ENCODE data around the gene PAM. TPM values are rescaled to one million over a fixed set of nuclear protein-coding genes. Genes with fewer than 3 reads are reported as not detected.

Gene PAM
- total RNA-seq, 2 donors from 2014 or later = 71.4 to 107 TPM

DNA sequence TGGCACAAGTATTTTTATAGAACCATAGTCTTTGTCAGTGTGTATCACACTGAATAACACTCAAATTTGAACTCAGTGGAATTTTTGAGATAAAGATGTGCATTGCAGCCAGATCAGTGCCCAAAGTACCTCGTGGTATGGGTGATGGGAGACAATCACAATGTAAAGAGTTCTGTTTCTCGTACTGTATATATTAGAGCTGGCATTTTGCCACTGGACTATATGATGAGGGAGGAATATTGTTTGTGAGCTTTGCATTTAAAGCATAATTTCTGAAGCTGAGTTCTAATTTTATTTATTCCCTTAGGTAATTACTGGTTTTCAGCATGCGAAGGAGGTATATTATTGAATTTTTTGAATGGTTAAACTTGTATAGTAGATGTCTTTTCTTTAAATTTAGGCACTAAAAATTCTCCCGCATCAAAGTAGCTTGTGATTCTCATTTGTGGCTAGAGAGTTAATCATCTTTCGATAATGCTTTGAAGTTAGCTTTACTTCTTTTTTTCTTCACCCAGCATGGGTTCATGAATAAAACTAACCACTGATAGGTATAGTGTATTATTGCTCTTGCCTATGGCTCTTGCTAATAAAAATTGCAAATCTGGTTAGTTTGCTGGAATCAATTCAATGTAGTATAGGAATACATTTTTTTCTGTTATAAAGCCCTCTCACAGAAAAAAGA, 43.1 kb downstream of the PAM start:
- intact Hi-C loops (cut with DNase I, micrococcal nuclease) = no loop called here
- no peak for ATAC-seq
- no peak for DNase-seq

DNA sequence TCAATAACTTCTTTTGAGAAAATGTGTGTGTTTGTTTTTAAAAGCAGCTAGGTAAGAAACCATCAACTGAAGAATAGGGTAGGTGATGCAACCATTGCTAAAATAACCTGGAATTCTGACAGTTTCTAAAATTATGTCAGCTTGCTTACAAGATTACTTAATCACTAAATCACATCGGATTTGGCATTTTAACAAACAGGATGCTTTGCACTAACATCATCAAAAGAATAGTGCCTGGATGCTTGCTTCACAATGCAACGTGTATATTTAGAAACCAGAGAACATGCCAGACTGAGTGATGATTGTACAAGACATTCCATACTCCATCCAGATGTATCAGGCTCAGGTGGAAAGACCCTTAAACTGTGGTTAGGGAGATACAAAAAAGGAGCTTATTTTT, 43.9 kb downstream of the PAM start:
- ATAC-seq (no peak), DNase-seq (no peak)
- intact Hi-C loops (cut with DNase I, micrococcal nuclease) = no loop called here

DNA sequence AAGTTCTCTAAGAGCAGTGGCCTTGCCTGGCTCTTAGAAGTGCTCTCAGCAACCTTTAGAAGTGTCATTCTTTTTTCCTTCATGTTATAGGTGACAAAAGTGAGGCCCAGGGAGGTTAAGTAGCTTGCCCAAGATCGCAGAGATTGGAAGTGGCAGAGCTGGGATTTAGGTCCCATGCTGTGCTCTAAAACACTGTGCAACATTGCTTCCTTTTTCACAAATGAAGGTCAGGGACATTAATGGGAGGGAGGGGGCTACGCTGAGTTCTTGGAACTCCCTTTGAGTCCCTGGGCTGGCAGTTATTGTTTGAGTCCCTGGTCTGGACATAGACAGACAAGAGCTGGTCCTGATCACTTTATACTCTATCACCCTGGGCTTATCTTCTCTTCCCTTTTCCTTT, 45.3 kb downstream of the PAM start:
- DNase-seq (no peak), ATAC-seq (no peak)
- intact Hi-C loops (cut with DNase I, micrococcal nuclease) = no loop called here

DNA sequence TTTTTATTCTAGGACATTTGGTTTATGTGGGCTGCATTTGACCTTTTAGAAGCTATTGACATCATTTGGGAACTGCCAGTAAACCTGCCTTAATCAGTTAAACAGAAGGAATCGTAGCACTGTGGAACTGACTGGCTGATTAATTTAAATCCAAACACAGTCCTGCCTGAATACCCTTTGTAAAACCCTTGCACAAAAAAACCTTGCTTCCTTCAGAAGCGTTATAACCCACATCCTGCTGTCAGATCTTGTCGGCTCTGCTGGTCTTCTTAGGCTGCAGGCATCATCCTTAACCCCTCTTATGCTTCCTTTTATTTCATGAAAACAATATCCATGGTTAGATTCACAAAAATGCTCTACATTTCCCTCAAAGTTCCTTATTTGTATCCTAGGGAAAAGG, 46.3 kb downstream of the PAM start:
- intact Hi-C loops (cut with DNase I, micrococcal nuclease) = no loop called here
- no peak for ATAC-seq
- no peak for DNase-seq

DNA sequence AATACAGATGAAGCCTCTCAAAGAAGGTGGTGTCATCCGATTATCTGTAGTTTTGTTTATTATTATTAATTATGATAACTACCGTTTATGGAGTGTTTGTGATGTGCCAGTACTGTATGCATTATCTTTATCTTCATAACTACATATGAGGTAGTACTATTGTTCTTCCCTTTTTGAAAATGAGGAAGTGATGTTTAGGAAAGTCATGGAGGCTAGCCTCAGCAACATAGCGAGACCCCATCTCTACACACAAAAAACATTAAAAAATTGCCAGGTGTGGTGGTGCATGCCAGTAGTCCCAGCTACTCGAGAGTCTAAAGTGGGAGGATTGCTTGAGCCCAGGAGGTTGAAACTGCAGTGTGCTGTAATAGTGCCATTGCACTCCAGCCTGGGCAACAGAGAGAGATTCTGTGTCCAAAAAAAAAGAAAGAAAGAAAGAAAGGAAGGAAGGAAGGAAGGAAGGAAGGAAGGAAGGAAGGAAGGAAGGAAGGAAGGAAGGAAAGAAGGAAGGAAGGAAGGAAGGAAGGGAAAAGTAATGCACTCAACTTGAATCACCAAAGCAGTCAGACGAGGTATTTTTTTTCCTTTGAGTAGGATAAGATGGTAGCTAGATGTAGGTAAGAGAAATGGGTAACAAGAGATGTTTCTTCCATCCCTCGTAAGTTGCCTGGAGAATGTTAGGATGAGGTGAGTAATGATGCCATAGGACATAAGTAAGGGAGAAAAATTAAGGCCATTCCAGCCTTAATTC, 47.8 kb downstream of the PAM start:
- intact Hi-C loops (cut with DNase I, micrococcal nuclease) = no loop called here
- DNase-seq (no peak), ATAC-seq (no peak)

DNA sequence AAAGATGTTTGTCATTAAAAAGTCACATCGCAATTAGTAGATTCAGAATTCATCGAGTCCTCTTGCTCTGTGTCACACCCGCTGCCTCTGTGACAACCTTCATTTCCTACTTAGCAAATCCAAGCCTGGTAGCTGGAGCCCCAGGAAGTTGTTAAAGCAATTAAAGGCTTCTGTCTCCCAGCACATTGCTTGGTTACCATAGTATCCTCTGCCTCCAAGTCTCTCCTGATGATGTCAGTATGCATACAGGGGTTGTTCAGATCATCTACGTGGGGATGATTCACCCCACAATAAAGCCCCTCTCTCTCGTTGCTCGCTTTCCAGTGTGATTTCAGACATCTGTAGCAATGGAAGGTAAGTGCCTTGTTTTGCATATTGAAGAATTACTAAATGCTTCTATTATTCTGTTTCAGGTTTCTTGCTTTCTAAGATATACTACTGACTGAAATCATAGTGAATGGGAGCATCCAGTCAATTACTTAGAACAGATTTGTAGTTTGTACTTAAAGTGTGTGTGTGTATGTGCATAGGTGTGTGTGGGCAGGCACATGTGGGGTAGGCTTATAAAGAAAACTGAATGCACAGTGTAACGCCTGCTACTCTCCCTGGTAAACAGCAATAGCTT, 52.9 kb downstream of the PAM start:
- intact Hi-C loops (cut with DNase I, micrococcal nuclease) = no loop called here
- DNase-seq (peak in 1 of 2 donors; percentile 13), ATAC-seq (peak; percentile 78)

DNA sequence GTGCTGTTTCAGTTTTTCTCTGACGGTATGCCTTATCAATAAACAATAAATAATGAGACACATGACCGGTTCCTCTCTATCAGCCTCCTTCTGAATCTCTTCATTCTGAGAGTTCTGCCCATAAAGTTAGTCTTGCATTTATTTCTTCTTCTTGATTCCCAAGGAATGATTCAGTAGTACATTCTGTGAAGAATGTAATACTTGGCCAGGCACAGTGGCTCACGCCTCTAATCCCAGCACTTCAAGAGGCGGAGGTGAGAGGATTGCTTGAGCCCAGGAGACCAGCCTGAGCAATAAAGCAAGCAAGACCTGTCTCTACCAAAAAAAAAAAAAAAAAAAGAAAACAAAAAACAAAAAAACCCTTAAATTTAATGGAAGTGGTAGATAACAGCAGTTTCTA, 53.9 kb downstream of the PAM start:
- DNase-seq (no peak), ATAC-seq (no peak)
- intact Hi-C loops (cut with DNase I, micrococcal nuclease) = no loop called here

DNA sequence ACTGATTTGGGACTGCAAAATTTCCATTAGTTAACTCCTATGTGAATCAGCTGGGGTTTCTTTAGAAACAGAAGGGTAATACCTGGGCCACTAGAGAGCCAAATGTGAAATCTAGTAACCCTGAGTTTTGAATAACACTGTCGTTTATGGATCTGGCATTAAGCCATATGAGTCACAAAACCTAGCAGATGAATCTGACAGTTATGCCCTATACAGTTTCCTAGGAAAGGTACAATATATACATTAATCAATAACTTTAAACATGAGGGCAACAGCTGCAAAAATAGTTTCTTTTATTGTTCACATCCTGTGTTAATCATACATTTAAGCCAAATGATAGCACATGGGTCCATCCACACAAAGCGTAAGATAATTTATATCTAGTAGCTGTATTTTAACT, 56.9 kb downstream of the PAM start:
- DNase-seq (no peak), ATAC-seq (peak; percentile 89)
- intact Hi-C loops (cut with DNase I, micrococcal nuclease) = no loop called here

DNA sequence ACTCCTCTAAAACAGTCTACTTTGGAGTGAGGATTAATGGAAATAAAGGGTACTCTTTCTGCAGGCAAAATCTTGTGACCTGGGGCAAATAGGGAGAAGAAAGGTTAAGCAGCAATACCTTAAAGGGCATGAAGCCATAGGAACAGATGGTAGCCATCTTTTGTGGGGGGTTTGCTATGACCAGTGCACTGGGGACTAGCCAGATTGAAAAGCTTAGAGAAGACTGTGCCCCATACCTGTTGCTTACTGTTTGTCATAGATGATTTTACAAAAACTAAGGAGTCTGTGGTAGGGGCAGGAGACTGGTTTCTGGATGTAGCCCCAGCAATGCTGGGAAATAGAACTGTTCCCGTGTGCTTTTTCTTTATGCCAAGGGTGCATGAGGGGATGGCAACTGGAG, 58.6 kb downstream of the PAM start:
- no peak for ATAC-seq

DNA sequence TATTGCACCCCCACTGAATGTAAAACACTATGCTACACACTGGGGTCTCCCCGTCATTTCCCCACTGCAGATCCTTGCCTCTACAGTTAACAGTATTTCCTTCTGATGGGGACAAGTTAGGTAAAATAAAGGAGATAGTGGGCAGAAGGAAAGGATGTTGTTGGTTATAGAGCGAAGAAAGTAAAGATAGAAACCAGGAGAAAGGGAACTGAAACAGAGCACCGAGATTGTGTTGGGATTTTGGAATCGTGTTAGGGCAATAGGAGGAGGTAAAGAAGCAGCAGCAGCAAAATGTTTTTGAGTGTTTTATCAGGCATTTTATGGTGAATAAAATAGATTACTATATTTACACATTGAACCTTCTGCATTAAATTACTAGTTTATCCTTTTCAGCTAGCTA, 60.0 kb downstream of the PAM start:
- ATAC-seq = no peak
- intact Hi-C loops (cut with DNase I, micrococcal nuclease) = no loop called here

More for the DNA sequence above, 58.6 kb downstream of the PAM start:
- no peak for DNase-seq
- intact Hi-C loops (cut with DNase I, micrococcal nuclease) = no loop called here

DNA sequence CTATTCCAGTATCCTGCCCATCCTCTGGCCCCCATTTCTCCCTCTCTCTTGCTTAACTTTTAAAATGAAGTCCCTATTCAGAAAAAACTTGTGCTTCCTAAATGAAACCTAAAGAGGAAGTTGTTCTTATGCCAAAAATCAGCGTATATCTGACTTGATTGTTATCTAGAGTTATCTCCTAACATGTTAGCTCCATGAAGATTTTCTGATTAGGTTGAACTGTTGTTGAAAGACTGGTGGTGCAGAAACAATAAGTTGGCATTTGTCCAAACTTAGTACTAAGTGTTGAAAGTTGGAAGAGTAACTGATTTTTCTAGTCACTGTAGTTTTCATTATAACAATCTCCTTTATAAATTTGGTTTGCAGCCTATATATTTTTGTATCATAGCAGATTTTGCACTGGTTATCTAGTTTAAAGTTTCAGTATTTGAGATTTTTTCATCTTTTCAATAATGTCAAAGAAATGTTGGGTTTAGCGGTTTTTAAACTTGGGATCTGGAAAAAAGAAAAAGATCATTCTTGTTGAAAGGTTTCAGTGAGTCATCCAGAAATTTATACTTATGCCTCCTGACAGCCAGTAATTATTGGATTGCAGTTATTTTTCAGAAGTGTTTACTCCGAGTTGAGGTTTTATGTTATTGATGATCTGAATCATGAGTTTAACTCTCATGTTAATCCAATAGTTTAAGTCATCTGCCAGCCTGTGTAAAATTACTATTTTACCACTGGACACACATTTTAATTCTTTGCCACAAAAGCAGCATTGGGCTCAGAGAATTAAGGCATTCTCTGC, 60.6 kb downstream of the PAM start:
- intact Hi-C loops (cut with DNase I, micrococcal nuclease) = no loop called here
- DNase-seq (no peak), ATAC-seq (no peak)

More for the DNA sequence above, 60.0 kb downstream of the PAM start:
- DNase-seq = no peak

DNA sequence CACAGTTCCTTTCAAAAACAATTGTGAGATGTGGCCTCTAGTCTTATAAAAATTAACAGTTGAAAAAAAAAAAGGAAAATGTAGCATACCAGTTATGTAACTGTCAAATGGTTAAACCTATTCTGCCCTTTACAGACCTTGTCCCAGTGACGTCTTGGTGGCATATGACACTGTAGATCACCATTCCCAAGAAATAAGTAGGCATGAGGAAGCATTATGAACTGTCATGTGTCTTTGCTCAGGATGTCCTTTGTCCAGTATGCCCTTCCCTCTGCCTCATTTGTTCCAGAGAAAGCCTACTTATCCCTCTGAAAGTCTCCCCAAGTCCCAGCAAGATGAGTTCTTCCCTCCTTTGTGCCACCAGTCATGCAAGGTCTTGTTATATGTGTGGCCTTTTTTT, 63.2 kb downstream of the PAM start:
- intact Hi-C loops (cut with DNase I, micrococcal nuclease) = no loop called here
- DNase-seq = no peak
- ATAC-seq = no peak

DNA sequence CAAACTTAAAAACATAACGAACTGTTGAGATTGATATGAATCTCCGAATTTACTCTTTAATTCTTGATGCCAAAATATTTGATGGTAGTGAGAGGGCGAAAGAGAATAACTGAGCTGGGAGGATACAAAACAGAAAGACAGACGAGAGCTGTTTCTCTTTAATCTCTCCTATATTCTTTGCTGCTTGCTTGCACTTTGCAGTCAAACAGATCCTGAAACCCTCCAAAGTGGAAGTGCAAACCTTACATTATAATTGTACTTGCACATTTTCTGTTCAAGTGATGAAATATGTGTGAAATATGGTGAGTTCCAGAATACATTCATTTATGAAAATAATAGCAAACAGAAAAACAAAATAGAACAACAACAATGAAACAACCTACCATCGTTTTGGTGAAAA, 63.8 kb downstream of the PAM start:
- ATAC-seq = no peak
- intact Hi-C loops (cut with DNase I, micrococcal nuclease) = no loop called here

DNA sequence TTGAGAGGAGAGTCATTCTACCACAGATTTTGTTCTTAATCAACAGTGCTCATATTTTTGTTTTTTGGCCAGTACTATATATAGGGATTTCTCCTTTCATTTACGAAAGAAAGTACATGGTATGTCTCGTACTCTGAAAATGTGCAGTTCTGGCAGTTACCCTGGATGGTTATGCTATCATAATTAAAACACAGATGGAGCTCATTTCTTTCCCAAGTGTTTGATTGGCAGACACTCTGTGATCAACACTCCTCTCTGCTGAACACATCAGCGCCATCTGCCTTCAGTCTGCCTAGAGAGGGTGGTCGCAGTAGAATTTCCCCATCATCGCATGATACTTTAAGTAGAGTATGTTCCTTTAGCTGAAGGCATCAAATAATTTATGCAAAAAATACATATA, 64.5 kb downstream of the PAM start:
- DNase-seq (no peak), ATAC-seq (no peak)
- intact Hi-C loops (cut with DNase I, micrococcal nuclease) = no loop called here

More for the DNA sequence above, 63.8 kb downstream of the PAM start:
- no peak for DNase-seq

DNA sequence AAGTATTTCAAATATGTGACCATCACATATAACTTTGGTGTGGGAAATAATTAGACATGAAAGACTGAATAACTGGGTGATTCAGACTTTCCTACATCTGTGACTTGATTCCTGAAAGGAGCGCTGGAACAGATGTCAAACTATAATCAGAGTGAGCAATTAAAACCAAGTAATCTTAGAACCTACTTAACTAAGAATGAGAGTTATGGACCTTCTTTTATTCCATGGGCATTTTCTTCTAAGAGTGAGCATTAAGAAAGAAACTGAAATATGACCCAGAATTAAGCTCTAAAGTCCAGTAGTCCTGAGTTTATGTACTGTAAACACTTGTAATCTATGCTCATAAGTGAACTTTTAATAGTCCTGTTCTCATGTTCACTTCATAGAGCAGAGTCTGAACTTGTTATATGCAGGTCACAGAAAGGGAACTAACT, 68.4 kb downstream of the PAM start:
- peak; percentile 52 for ATAC-seq
- intact Hi-C loops (cut with DNase I, micrococcal nuclease) = no loop called here

DNA sequence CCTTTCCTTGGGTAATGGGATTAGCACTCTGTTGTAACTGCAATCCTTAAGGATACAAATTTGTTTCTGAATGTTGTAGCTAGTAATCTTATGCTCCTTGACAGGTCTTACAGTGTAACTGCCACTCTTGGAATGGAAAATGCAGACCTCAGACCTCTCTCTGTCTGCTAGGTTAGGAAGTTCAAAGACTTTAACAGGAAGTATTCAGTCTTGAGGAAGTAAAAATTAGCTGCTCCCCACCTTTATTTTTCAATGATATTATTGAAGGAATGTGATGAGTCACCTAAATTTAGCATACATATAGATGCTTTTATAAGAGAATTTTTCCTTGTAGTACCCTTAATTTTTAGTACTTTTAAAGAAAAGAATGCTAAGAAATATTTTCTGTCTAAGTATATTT, 71.5 kb downstream of the PAM start:
- ATAC-seq (no peak), DNase-seq (no peak)
- intact Hi-C loops (cut with DNase I, micrococcal nuclease) = no loop called here

More for the DNA sequence above, 68.4 kb downstream of the PAM start:
- no peak for DNase-seq

DNA sequence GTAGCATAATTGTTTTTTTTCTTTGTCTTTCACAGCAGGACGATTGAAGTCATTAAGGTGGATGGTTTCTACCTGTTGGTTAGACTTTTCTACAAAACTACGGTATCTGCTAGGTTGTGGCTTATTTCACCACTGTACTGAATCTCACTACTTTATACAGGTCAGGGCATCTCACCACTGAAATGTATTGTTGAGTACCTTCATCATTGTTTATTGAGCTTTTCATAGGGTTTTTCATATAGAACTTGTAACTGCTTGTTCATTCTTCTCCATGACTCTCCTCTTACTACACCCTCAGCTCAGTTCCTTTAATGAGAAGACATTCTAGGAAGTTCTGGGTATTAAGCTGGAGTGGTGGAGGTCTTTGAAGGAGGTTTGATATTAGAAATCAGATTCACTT, 75.1 kb downstream of the PAM start:
- ATAC-seq (no peak), DNase-seq (no peak)
- intact Hi-C loops (cut with DNase I, micrococcal nuclease) = no loop called here

DNA sequence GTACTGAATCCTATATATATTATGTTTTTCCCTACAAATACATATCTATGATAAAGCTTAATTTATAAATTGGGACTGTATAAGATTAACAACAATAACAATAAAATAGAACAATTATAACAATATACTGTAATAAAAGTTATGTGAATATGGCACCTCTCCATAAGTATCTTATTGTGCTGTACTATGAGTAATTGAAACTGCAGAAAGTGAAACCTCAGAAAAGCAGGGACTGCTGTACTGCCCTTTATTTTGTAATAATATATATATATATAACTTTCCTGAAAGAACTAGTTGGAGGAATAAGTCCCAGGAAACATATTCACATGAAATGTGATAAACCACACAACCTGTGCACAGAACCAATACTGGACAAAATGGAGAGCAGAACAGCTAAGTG, 77.3 kb downstream of the PAM start:
- no peak for DNase-seq
- ATAC-seq = peak; percentile 46
- intact Hi-C loops (cut with DNase I, micrococcal nuclease) = no loop called here

DNA sequence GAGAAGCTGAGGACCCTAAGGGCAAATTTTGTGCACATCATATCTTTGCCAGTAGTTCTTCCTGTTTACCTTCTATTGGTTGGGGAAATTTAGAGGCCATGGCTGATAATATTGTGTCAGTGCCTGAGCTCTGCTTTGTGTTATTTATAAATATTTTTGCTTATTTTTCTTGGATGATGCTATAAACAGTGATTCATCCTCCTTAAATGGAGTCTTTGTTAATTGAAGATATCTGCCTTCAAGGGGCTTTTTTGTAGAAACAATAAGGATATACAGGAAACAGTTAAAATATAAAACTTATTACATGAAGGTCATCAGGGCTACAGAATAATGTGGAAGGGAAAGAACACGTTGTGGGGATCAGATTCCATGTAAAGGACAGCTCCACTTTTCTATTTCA, 78.0 kb downstream of the PAM start:
- DNase-seq (no peak), ATAC-seq (no peak)
- intact Hi-C loops (cut with DNase I, micrococcal nuclease) = no loop called here

Measured in left colon (tissue), 2 donors.